Neuronal stem cell (in vitro differentiated cells): ENCODE measurements around the gene RPS3.

Experiments used
- DNase-seq: peaks from one replicate; pipeline ENCODE4 v3.0.0-alpha.2; 2013; ENCODE audit warnings: low spot score
- H2AFZ ChIP-seq: one replicate; pipeline ENCODE4 v1.6.1; 2013; ENCODE audit warnings: mild to moderate bottlenecking, low read length, inconsistent platforms
- H2AK5ac ChIP-seq: 2 replicates; pipeline ENCODE4 v1.6.1; 2013; ENCODE audit warnings: low read depth, mild to moderate bottlenecking, inconsistent platforms, low read length, moderate library complexity, mixed read lengths
- H2BK120ac ChIP-seq: 2 replicates; pipeline ENCODE4 v1.6.1; 2013; ENCODE audit warnings: low read depth, mild to moderate bottlenecking, inconsistent platforms, low read length, moderate library complexity, mixed read lengths
- H2BK12ac ChIP-seq: one replicate; pipeline ENCODE4 v1.6.1; 2013; ENCODE audit warnings: low read length, inconsistent platforms
- H2BK15ac ChIP-seq: 2 replicates; pipeline ENCODE4 v1.6.1; 2013; ENCODE audit warnings: mild to moderate bottlenecking, low read length, inconsistent platforms, mixed read lengths
- H2BK5ac ChIP-seq: one replicate; pipeline ENCODE4 v1.6.1; 2013; ENCODE audit warnings: inconsistent platforms, mild to moderate bottlenecking, low read length, moderate library complexity
- H3K14ac ChIP-seq: one replicate; pipeline ENCODE4 v1.6.1; 2013; ENCODE audit warnings: low read length, inconsistent platforms
- H3K18ac ChIP-seq: 2 replicates; pipeline ENCODE4 v1.6.1; 2013; ENCODE audit warnings: low read length, inconsistent platforms
- H3K23ac ChIP-seq: 2 replicates; pipeline ENCODE4 v1.6.1; 2013; ENCODE audit warnings: low read depth, mild to moderate bottlenecking, mixed read lengths, low read length, inconsistent platforms; ENCODE audit not compliant: poor library complexity
- H3K27ac ChIP-seq: replicated peaks from 3 replicates; pipeline ENCODE4 v1.5.1; 2013; ENCODE audit warnings: low read length, inconsistent platforms
- H3K27me3 ChIP-seq, 3 experiments: 2 replicates each; pipeline ENCODE4 v1.6.1; 2013; ENCODE audit warnings: low read length in 3 of 3, mild to moderate bottlenecking in 2 of 3, inconsistent platforms in 1 of 3, low read depth in 1 of 3, mixed read lengths in 1 of 3, moderate library complexity in 1 of 3; ENCODE audit not compliant: control insufficient read depth in 3 of 3, insufficient read depth in 3 of 3
- H3K36me3 ChIP-seq, 2 donors: replicated peaks in 1 of 2; 2 replicates each; pipeline ENCODE4 v1.6.1; 2013; ENCODE audit warnings: low read length in 2 of 2; ENCODE audit not compliant: control insufficient read depth in 2 of 2, insufficient read depth in 2 of 2
- H3K4ac ChIP-seq: 2 replicates; pipeline ENCODE4 v1.6.1; 2013; ENCODE audit warnings: inconsistent platforms, mild to moderate bottlenecking, low read length, moderate library complexity
- H3K4me1 ChIP-seq, 2 donors: 1 replicate in 1 of 2; 2 replicates in 1 of 2; pipeline ENCODE4 v1.6.1; 2013; ENCODE audit warnings: low read length in 2 of 2, low read depth in 1 of 2; ENCODE audit not compliant: control insufficient read depth in 2 of 2, insufficient read depth in 1 of 2
- H3K4me2 ChIP-seq: one replicate; pipeline ENCODE4 v1.6.1; 2013; ENCODE audit warnings: mild to moderate bottlenecking, low read length, inconsistent platforms; ENCODE audit not compliant: insufficient read depth, poor library complexity, severe bottlenecking
- H3K4me3 ChIP-seq, 2 donors: 2 replicates each; pipeline ENCODE4 v1.5.1; 2013; ENCODE audit warnings: low read length in 2 of 2, mild to moderate bottlenecking in 2 of 2, inconsistent platforms in 1 of 2, moderate library complexity in 1 of 2
- H3K79me1 ChIP-seq: one replicate; pipeline ENCODE4 v1.6.1; 2013; ENCODE audit warnings: low read depth, mild to moderate bottlenecking, inconsistent platforms, low read length, moderate library complexity
- H3K9ac ChIP-seq: one replicate; pipeline ENCODE4 v1.6.1; 2013; ENCODE audit warnings: mild to moderate bottlenecking, low read depth, low read length, inconsistent platforms; ENCODE audit not compliant: poor library complexity
- H3K9me3 ChIP-seq, 2 donors: replicated peaks in 1 of 2; 2 replicates each; pipeline versions ENCODE3 to v1.6.1; 2013; ENCODE audit warnings: low read length in 2 of 2, mild to moderate bottlenecking in 2 of 2, inconsistent platforms in 1 of 2, low read depth in 1 of 2, mixed read lengths in 1 of 2, moderate library complexity in 1 of 2; ENCODE audit not compliant: control insufficient read depth in 2 of 2, insufficient read depth in 1 of 2
- H4K8ac ChIP-seq: one replicate; pipeline ENCODE4 v1.6.1; 2013; ENCODE audit warnings: low read depth, mild to moderate bottlenecking, inconsistent platforms, low read length, moderate library complexity
- H4K91ac ChIP-seq: one replicate; pipeline ENCODE4 v1.6.1; 2013; ENCODE audit warnings: low read length, low read depth, mild to moderate bottlenecking, inconsistent platforms; ENCODE audit not compliant: poor library complexity
- WGBS, 2 donors: extraction: QIAGEN DNeasy Blood & Tissue Kit; methylation state at CpG; one replicate each; pipeline ENCODE4 v1.1.7; 2013; ENCODE audit warnings: missing lambda C conversion rate in 2 of 2, mixed read lengths in 1 of 2; ENCODE audit not compliant: insufficient read length in 2 of 2, insufficient replicate concordance in 1 of 2; ENCODE audit errors: extremely low coverage in 2 of 2; 5-methylcytosine and 5-hydroxymethylcytosine counted together

Gene RPS3

GRCh38 chr11:75421902-75422247 is 22.6 kb downstream of the RPS3 start:
- Histone ChIP-seq H2BK120ac (no peak overlapping the region), H3K4me3 (no peak overlapping the region), H3K4ac (no peak overlapping the region), H3K14ac (no peak overlapping the region), H2BK15ac (no peak overlapping the region), H3K4me1 (peaks cover 22 to 28% of the 10 kb centered on the region in 2 donors), H3K36me3 (peaks cover 25 to 39% of the 10 kb centered on the region in 2 donors), H4K8ac (no peak overlapping the region), H2BK5ac (no peak overlapping the region), H3K9me3 (no peaks in the 10 kb centered on the region), H2AFZ (no peak overlapping the region), H2AK5ac (no peak overlapping the region), H3K23ac (no peak overlapping the region), H3K27ac (no peak overlapping the region), H3K27me3 (no peaks in the 10 kb centered on the region), H3K79me1 (peaks cover 12% of the 10 kb centered on the region), H2BK12ac (no peak overlapping the region), H4K91ac (no peak overlapping the region), H3K9ac (no peak overlapping the region), H3K18ac (no peak overlapping the region), H3K4me2 (no peak overlapping the region)
- WGBS, 2 donors = no CpG with 5 or more reads among the region's 2 CpGs
- DNase-seq = no peak

DNA sequence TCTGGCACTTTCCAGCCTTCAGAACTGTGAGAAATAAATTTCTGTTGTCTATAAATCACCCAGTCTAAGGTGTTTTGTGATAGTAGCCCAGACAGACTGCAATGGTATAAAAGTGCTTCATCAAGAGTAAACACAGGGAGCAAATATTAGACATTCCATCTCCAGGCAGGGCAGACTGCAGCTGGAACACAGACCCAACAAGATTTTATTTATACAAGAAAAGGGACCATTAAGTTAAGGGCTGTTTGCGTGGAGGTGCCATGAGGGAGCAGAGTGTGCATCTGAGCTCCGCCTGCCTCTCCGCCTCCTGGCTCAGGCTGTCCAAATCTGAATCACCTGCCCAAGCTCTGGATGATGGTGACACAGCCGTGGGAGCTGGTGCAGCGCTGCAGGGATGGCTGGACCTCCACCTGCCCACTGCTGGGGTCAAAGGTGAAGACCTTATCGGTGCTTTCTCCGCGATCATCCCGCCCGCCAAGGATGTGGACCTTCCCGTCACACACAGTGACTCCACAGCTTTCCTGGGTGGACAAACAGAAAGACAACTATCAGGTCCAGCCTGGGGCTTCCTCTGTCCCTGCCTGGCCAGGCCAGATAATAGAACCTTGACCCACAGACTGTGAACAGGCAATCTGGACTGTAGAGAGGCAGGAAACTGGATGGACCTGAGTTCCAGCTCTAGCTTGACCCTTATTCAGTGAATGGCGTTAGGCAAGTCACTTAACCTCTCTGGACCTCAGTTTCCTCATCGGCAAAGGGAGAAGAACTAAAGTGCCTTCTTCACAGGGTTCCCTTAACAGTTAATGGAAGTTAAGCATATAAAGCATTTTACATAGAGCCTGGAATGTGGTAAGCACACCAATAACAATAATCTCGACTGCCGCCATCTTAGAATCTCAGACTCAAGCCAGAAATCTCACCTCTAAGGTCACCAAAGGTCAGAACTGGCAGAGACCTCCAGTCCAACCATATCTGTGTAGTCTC is 23.2 kb downstream of the RPS3 start:
- H3K4me1 ChIP-seq = peaks cover 22 to 28% of the 10 kb centered on the region in 2 donors
- H2AK5ac ChIP-seq = no peak overlapping the region
- H3K79me1 ChIP-seq = peaks cover 11% of the 10 kb centered on the region
- no peak overlapping the region for H3K9ac ChIP-seq
- no peak overlapping the region for H3K23ac ChIP-seq
- no peak for DNase-seq
- H3K4me3 ChIP-seq = no peak overlapping the region
- H3K27me3 ChIP-seq = no peaks in the 10 kb centered on the region
- H4K91ac ChIP-seq = no peak overlapping the region
- WGBS, 2 donors = no CpG with 5 or more reads among the region's 15 CpGs
- H3K4me2 ChIP-seq = no peak overlapping the region
- no peak overlapping the region for H2BK5ac ChIP-seq
- H3K14ac ChIP-seq = no peak overlapping the region
- no peak overlapping the region for H4K8ac ChIP-seq
- no peaks in the 10 kb centered on the region for H3K9me3 ChIP-seq
- H3K4ac ChIP-seq = no peak overlapping the region
- H3K18ac ChIP-seq = no peak overlapping the region
- H2BK120ac ChIP-seq = no peak overlapping the region
- no peak overlapping the region for H2AFZ ChIP-seq
- H2BK12ac ChIP-seq = no peak overlapping the region
- H3K36me3 ChIP-seq = peaks cover 25 to 34% of the 10 kb centered on the region in 2 donors
- H3K27ac ChIP-seq = peak overlapping the region; percentile 72
- no peak overlapping the region for H2BK15ac ChIP-seq

- H3K4me1 ChIP-seq = peaks cover 22 to 28% of the 10 kb centered on the region in 2 donors
- no peak overlapping the region for H2AFZ ChIP-seq
- peak overlapping the region; percentile 67 for H2BK15ac ChIP-seq
- H3K79me1 ChIP-seq = peaks cover 3% of the 10 kb centered on the region
- peak overlapping the region; percentile 15 for H3K18ac ChIP-seq
- peak overlapping the region; percentile 72 for H3K27ac ChIP-seq
- H3K36me3 ChIP-seq = peaks cover 18 to 26% of the 10 kb centered on the region in 2 donors
- no peak overlapping the region for H3K9ac ChIP-seq
- H2BK12ac ChIP-seq = no peak overlapping the region
- no peak overlapping the region for H4K8ac ChIP-seq
- peak overlapping the region; percentile 4 for H2BK5ac ChIP-seq
- peak overlapping the region; percentile 42 for H3K14ac ChIP-seq
- H3K23ac ChIP-seq = no peak overlapping the region
- no peak overlapping the region for H3K4ac ChIP-seq
- H2AK5ac ChIP-seq = no peak overlapping the region
- no peak overlapping the region for H4K91ac ChIP-seq
- peaks cover 0 to 2% of the 10 kb centered on the region in 2 donors for H3K9me3 ChIP-seq
- H3K4me2 ChIP-seq = peak overlapping the region; percentile 26
- DNase-seq = no peak
- no peak overlapping the region for H2BK120ac ChIP-seq
- no peak overlapping the region for H3K4me3 ChIP-seq
- WGBS, 2 donors = no CpG with 5 or more reads among the region's 9 CpGs
- peaks cover 0 to 1% (median under 1%) of the 10 kb centered on the region in 3 experiments for H3K27me3 ChIP-seq
These were observed 24.4 kb downstream of the RPS3 start for GRCh38 chr11:75423721-75424120.

DNA sequence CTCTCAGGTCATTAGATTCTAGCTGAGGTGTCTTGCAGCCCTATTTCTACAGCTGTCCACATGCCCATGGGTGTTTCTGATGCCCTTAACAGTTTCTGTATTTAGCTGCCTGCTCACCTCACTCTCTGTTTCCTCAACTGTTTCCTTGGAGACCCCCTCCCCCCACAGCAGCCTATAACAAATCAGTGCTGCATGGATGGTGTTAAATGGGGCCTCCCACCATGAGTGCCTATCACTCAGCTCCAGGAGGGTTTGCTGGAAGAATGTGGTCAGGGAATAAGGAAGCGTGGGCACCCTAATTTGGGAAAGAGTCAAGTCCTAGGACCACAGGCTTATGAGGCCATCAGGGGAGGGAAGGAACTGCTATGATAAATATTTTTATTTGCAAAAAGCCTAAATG is 25.1 kb downstream of the RPS3 start:
- H3K4me2 ChIP-seq = no peak overlapping the region
- H3K9ac ChIP-seq = no peak overlapping the region
- peaks cover 6 to 9% of the 10 kb centered on the region in 2 donors for H3K9me3 ChIP-seq
- no peak overlapping the region for H2BK12ac ChIP-seq
- no peak overlapping the region for H4K91ac ChIP-seq
- H3K27me3 ChIP-seq = peaks cover 3 to 8% (median 7%) of the 10 kb centered on the region in 3 experiments
- peak; percentile 61 for DNase-seq
- no peak overlapping the region for H3K4me3 ChIP-seq
- H3K4me1 ChIP-seq = peaks cover 22 to 28% of the 10 kb centered on the region in 2 donors
- H3K36me3 ChIP-seq = peaks cover 19 to 24% of the 10 kb centered on the region in 2 donors
- H2BK15ac ChIP-seq = no peak overlapping the region
- no peak overlapping the region for H2AK5ac ChIP-seq
- no peak overlapping the region for H3K23ac ChIP-seq
- H3K18ac ChIP-seq = no peak overlapping the region
- no peak overlapping the region for H3K4ac ChIP-seq
- H3K14ac ChIP-seq = no peak overlapping the region
- peak overlapping the region; percentile 72 for H3K27ac ChIP-seq
- H2BK5ac ChIP-seq = peak overlapping the region; percentile 4
- H2BK120ac ChIP-seq = no peak overlapping the region
- WGBS, 2 donors = no CpG with 5 or more reads among the region's 1 CpG
- H4K8ac ChIP-seq = no peak overlapping the region
- no peak overlapping the region for H2AFZ ChIP-seq
- H3K79me1 ChIP-seq = peaks cover 3% of the 10 kb centered on the region
